HCT116 (cell line): Measurements from ENCODE around the gene GJA9. TPM values are rescaled to one million over a fixed set of nuclear protein-coding genes. Genes with fewer than 3 reads are reported as not detected.

Experiments used
- ATAC-seq: fragments of 200-7000 bp; cut with Tn5 transposase; 2 replicates; pipeline ENCODE4 v1.9.1; 2020; ENCODE audit warnings: mild to moderate bottlenecking, moderate library complexity
- BruUV-seq: library from RNA; stranded (reverse); fragments of 400-500 nt; replicated peaks from 2 replicates; lab custom pipeline; 2021; lab: Mats Ljungman, UMichigan
- CTCF ChIA-PET: fragments of 300-600 bp; sonication (Branson Sonifier 250); formaldehyde crosslinking; loops from one replicate; lab custom pipeline; 2021; ENCODE audit warnings: antibody characterized with exemption; lab: Charles Lee
- POLR2A ChIA-PET: fragments of 300-600, 350-600 bp; sonication (Branson Sonifier 250); formaldehyde crosslinking; loops from one replicate; lab custom pipeline; 2021; ENCODE audit warnings: antibody characterized with exemption; lab: Charles Lee
- RAD21 ChIA-PET, 2 experiments: fragments of 300-600 bp; sonication (Branson Sonifier 250); formaldehyde crosslinking; loops; one replicate each; lab custom pipeline; 2023; ENCODE audit warnings: low total read pairs in 2 of 2; ENCODE audit not compliant: uncharacterized antibody in 2 of 2, unreplicated experiment in 2 of 2, low non-redundant PET in 1 of 2; lab: Charles Lee
- DNase-seq: peaks from one replicate; pipeline ENCODE4 v3.0.0-alpha.2; 2010; ENCODE audit warnings: low read depth, low spot score
- H2AFZ ChIP-seq: fragments of 200-600 bp; shearing (Covaris generic), sonication (generic); 2 replicates; pipeline ENCODE4 v1.6.1; 2017; ENCODE audit warnings: low read depth, mixed run types, mixed read lengths, antibody characterized with exemption, low read length; ENCODE audit not compliant: poor library complexity, severe bottlenecking
- H3K27ac ChIP-seq: 2 replicates; pipeline ENCODE4 v1.5.1; 2012; ENCODE audit warnings: low read depth, low read length
- H3K27me3 ChIP-seq: fragments of 200-600 bp; sonication (generic); 2 replicates; pipeline ENCODE4 v1.6.1; 2016; ENCODE audit warnings: mixed run types, low read length, mixed read lengths; ENCODE audit not compliant: insufficient read depth
- H3K36me3 ChIP-seq, 2 experiments: fragments of 200-500 bp in 1 of 2; fragments of 200-600 bp in 1 of 2; sonication (Bioruptor generic) in 1 of 2; sonication (generic) in 1 of 2; 2 replicates each; pipeline versions ENCODE4 v1.5.1 to v1.6.1; 2014 to 2016; ENCODE audit warnings: low read length in 2 of 2, inconsistent platforms in 1 of 2, mixed read lengths in 1 of 2, mixed run types in 1 of 2; ENCODE audit not compliant: insufficient read depth in 2 of 2, control insufficient read depth in 1 of 2
- H3K4me1 ChIP-seq, 2 experiments: fragments of 200-600 bp in 1 of 2; sonication (generic) in 1 of 2; 2 replicates each; pipeline versions ENCODE4 v1.5.1 to v1.6.1; 2012 to 2017; ENCODE audit warnings: low read length in 2 of 2, inconsistent platforms in 1 of 2, mild to moderate bottlenecking in 1 of 2, mixed read lengths in 1 of 2, mixed run types in 1 of 2, moderate library complexity in 1 of 2; ENCODE audit not compliant: insufficient read depth in 2 of 2, control insufficient read depth in 1 of 2
- H3K4me2 ChIP-seq: fragments of 200-600 bp; sonication (generic); 2 replicates; pipeline ENCODE4 v1.6.1; 2017; ENCODE audit warnings: mixed run types, low read length, mixed read lengths
- H3K4me3 ChIP-seq, 2 experiments: fragments of 200-600 bp in 1 of 2; sonication (generic) in 1 of 2; replicated peaks in 1 of 2; 2 replicates each; pipeline ENCODE4 v1.5.1; 2011 to 2016; ENCODE audit warnings: low read length in 2 of 2, control low read depth in 1 of 2, low read depth in 1 of 2, mild to moderate bottlenecking in 1 of 2, mixed read lengths in 1 of 2, mixed run types in 1 of 2
- H3K79me2 ChIP-seq: fragments of 200-600 bp; sonication (generic); 2 replicates; pipeline ENCODE4 v1.6.1; 2017; ENCODE audit warnings: mild to moderate bottlenecking, mixed run types, low read length, moderate library complexity, mixed read lengths; ENCODE audit not compliant: insufficient read depth
- H3K9ac ChIP-seq: fragments of 200-600 bp; sonication (generic); 2 replicates; pipeline ENCODE4 v1.6.1; 2016; ENCODE audit warnings: low read length, mixed read lengths
- H3K9me2 ChIP-seq: fragments of 200-600 bp; sonication (generic), shearing (Covaris generic); 2 replicates; pipeline ENCODE4 v1.6.1; 2017; ENCODE audit warnings: mixed run types, mild to moderate bottlenecking, moderate library complexity; ENCODE audit not compliant: insufficient read depth
- H3K9me3 ChIP-seq, 2 experiments: fragments of 200-500 bp in 1 of 2; fragments of 200-600 bp in 1 of 2; sonication (Bioruptor generic) in 1 of 2; sonication (generic) in 1 of 2; 2 replicates each; pipeline ENCODE4 v1.6.1; 2014 to 2017; ENCODE audit warnings: low read length in 2 of 2, mixed read lengths in 2 of 2, inconsistent platforms in 1 of 2, low read depth in 1 of 2, mild to moderate bottlenecking in 1 of 2, mixed run types in 1 of 2, moderate library complexity in 1 of 2; ENCODE audit not compliant: control insufficient read depth in 1 of 2, insufficient read depth in 1 of 2
- H4K20me1 ChIP-seq: fragments of 200-600 bp; sonication (generic), shearing (Covaris generic); 2 replicates; pipeline ENCODE4 v1.6.1; 2017; ENCODE audit warnings: mixed run types, mild to moderate bottlenecking, moderate library complexity; ENCODE audit not compliant: insufficient read depth
- CBX3 ChIP-seq: IDR thresholded peaks from 2 replicates; pipeline ENCODE4 v1.6.1; 2012; ENCODE audit warnings: low read depth
- EGR1 ChIP-seq: IDR thresholded peaks from 2 replicates; pipeline ENCODE4 v1.6.1; 2012; ENCODE audit warnings: low read depth
- ELF1 ChIP-seq: IDR thresholded peaks from 2 replicates; pipeline ENCODE4 v1.6.1; 2012; ENCODE audit warnings: low read depth, borderline replicate concordance
- EZH2 ChIP-seq: fragments of 200-600 bp; sonication (generic); IDR thresholded peaks from 2 replicates; pipeline ENCODE4 v1.6.1; 2017; ENCODE audit warnings: antibody characterized with exemption, mixed run types
- POLR2AphosphoS5 ChIP-seq: IDR thresholded peaks from 2 replicates; pipeline ENCODE4 v1.6.1; 2011; ENCODE audit warnings: mild to moderate bottlenecking, low read depth, low read length, moderate library complexity
- REST ChIP-seq: IDR thresholded peaks from 2 replicates; pipeline ENCODE4 v1.6.1; 2012; ENCODE audit warnings: low read depth
- SIN3A ChIP-seq: IDR thresholded peaks from 2 replicates; pipeline ENCODE4 v1.6.1; 2012; ENCODE audit warnings: low read depth
- SP1 ChIP-seq: IDR thresholded peaks from 2 replicates; pipeline ENCODE4 v1.6.1; 2012; ENCODE audit warnings: low read depth
- SRF ChIP-seq: IDR thresholded peaks from 2 replicates; pipeline ENCODE4 v1.6.1; 2012; ENCODE audit warnings: low read depth
- ZBTB33 ChIP-seq: IDR thresholded peaks from 2 replicates; pipeline ENCODE4 v1.6.1; 2011; ENCODE audit warnings: mild to moderate bottlenecking, low read length, moderate library complexity; ENCODE audit not compliant: insufficient replicate concordance; ENCODE audit errors: extremely low read depth
- intact Hi-C: fragments of 100-400 bp; cut with micrococcal nuclease; formaldehyde crosslinking; loops from 2 replicates; pipeline ENCODE4 v1.10.0; 2022
- total RNA-seq: library from RNA; stranded (reverse); gene quantifications from one replicate; pipeline ENCODE4 v1.2.1, GENCODE V29; 2021; ENCODE audit not compliant: unreplicated experiment
- TF ChIP-seq, protein P1 (sequence below), 3 experiments: fragments of 200-600 bp in 1 of 3; sonication (generic) in 1 of 3; IDR thresholded peaks in 2 of 3; conservative IDR thresholded peaks in 1 of 3; 2 replicates each; pipeline ENCODE4 v1.5.1; 2012 to 2017; ENCODE audit warnings: low read depth in 2 of 3, low read length in 2 of 3, antibody characterized with exemption in 1 of 3, borderline replicate concordance in 1 of 3, control low read depth in 1 of 3, mild to moderate bottlenecking in 1 of 3, mixed read lengths in 1 of 3, mixed run types in 1 of 3, moderate library complexity in 1 of 3; ENCODE audit not compliant: insufficient read depth in 1 of 3

The GJA9 gene
- total RNA-seq, 1 experiment from 2014 or later, result not detected

DNA sequence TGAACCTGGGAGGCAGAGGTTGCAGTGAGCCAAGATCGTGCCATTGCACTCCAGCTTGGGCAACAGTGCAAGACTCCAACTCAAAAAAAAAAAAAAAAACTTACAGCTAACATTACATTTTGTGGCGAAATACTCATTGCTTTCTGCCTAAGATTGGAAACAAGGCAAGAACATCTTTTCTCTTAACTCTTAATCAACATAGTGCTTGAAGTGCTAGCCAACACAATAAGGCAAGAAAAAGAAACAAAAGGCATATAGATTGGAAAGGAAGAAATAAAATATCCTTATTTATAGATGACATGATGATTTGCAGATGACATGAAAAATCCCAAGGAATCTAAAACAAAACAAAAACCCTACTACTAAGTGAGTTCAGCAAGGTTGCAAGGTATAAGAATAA, 24.6 kb upstream of the GJA9 start:
- RAD21 ChIA-PET, result no interaction called here
- no peaks in the 10 kb centered on the region for H3K79me2 ChIP-seq
- ATAC-seq (no peak), DNase-seq (no peak)
- no TSS peak for BruUV-seq
- no peak overlapping the region for H3K4me2 ChIP-seq
- H3K9ac ChIP-seq, result no peak overlapping the region
- no peaks in the 10 kb centered on the region for H3K36me3 ChIP-seq
- H3K27me3 ChIP-seq, result no peaks in the 10 kb centered on the region
- H4K20me1 ChIP-seq, result no peaks in the 10 kb centered on the region
- CTCF ChIA-PET, result no interaction called here
- POLR2A ChIA-PET, result no interaction called here
- H3K27ac ChIP-seq, result no peak overlapping the region
- no peaks in the 10 kb centered on the region for H3K9me2 ChIP-seq
- no peaks in the 10 kb centered on the region for H3K9me3 ChIP-seq
- TF ChIP-seq EZH2 (no peak), SIN3A (no peak), REST (no peak), ZBTB33 (no peak), EGR1 (no peak), SRF (no peak), ELF1 (no peak), CBX3 (no peak), SP1 (no peak), POLR2AphosphoS5 (no peak)
- TF ChIP-seq, protein P1, sequence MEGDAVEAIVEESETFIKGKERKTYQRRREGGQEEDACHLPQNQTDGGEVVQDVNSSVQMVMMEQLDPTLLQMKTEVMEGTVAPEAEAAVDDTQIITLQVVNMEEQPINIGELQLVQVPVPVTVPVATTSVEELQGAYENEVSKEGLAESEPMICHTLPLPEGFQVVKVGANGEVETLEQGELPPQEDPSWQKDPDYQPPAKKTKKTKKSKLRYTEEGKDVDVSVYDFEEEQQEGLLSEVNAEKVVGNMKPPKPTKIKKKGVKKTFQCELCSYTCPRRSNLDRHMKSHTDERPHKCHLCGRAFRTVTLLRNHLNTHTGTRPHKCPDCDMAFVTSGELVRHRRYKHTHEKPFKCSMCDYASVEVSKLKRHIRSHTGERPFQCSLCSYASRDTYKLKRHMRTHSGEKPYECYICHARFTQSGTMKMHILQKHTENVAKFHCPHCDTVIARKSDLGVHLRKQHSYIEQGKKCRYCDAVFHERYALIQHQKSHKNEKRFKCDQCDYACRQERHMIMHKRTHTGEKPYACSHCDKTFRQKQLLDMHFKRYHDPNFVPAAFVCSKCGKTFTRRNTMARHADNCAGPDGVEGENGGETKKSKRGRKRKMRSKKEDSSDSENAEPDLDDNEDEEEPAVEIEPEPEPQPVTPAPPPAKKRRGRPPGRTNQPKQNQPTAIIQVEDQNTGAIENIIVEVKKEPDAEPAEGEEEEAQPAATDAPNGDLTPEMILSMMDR (IDR thresholded peaks at IDR 0.05 in 2 of 3, conservative IDR thresholded peaks at IDR 0.05 in 1 of 3; ENCODE audit: borderline replicate concordance in 1 of 3, insufficient read depth in 1 of 3, low read depth in 2 of 3, low read length in 2 of 3), result no peak
- H2AFZ ChIP-seq, result no peak overlapping the region
- no peaks in the 10 kb centered on the region for H3K4me1 ChIP-seq
- no peak overlapping the region for H3K4me3 ChIP-seq
- intact Hi-C loops, result no loop called here
